ENCODE data around the gene PDE9A. TPM values are rescaled to one million over a fixed set of nuclear protein-coding genes. Genes with fewer than 3 reads are reported as not detected.

PDE9A gene
- total RNA-seq, 4 donors from 2014 or later: 26.7 to 30.6 (median 28.7) TPM

DNA sequence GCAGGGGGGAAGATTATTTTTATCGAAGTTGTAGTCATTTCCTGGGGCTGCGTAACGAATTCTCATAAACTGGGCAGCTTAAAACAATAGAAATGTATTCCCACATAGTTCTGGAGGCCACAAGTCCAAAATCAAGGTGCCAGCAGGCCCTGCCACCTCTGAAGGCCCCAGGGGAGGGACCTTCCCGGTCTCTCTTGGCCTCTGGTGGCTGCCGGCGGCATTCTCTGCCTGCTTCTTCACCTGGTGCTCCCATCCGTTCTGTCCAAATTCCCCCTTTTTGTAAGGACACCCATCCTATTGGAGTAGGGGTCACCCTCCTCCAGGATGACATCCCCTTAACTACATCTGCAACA, 92.8 kb downstream of the PDE9A start:
- no peak for DNase-seq (ENCODE audit: low spot score in 2 of 2)
- Histone ChIP-seq H3K4me3 (no peak overlapping the region), H3K27ac (peak overlapping the region in 3 of 4 donors; percentile 74 to 80 (median 77)), H3K36me3 (peaks cover 0 to 7% (median 2%) of the 10 kb centered on the region in 3 donors), H3K27me3 (no peaks in the 10 kb centered on the region), H3K9me3 (no peaks in the 10 kb centered on the region), H3K4me1 (peaks cover 0 to 62% (median 22%) of the 10 kb centered on the region in 4 donors)
- TF ChIP-seq EP300 (IDR thresholded peaks at IDR 0.05) (no peak), POLR2A (IDR thresholded peaks at IDR 0.05) (no peak)
- TF ChIP-seq, protein P1, sequence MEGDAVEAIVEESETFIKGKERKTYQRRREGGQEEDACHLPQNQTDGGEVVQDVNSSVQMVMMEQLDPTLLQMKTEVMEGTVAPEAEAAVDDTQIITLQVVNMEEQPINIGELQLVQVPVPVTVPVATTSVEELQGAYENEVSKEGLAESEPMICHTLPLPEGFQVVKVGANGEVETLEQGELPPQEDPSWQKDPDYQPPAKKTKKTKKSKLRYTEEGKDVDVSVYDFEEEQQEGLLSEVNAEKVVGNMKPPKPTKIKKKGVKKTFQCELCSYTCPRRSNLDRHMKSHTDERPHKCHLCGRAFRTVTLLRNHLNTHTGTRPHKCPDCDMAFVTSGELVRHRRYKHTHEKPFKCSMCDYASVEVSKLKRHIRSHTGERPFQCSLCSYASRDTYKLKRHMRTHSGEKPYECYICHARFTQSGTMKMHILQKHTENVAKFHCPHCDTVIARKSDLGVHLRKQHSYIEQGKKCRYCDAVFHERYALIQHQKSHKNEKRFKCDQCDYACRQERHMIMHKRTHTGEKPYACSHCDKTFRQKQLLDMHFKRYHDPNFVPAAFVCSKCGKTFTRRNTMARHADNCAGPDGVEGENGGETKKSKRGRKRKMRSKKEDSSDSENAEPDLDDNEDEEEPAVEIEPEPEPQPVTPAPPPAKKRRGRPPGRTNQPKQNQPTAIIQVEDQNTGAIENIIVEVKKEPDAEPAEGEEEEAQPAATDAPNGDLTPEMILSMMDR (IDR thresholded peaks at IDR 0.05): no peak
- WGBS, 2 donors: 79 to 86% methylated on average over 7 of the region's 7 CpGs

DNA sequence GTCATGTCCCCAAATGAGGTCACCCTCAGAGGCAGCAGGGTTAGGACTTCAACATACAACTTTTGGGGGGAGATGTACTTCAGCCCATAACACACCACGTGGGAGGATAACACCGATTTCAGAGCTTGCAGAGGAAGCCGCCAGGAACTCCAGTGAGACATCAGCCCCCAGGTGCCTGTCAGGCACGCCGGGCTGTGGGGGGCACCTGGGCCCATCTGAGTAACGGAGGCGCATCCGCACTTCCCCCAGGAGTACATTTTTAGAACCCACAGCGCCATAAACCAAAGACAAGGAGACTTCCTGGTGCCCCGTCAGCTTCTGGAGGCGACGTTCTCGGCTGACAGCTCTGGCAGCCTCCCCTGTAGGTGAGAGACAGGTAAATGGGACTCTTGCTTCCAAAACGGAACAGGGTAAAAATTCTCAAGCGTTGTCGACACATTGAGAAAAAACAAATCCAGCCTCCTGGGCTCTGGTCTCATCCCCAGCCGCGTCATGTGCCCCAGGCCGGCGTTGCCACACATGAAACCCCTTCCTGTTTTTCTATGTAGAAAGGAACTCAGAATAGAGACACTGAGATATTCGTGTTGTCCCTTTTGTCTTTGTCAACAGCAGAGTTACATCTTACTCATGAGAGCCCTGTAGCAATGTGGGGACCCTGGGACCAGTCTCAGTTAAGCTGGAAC, 93.3 kb downstream of the PDE9A start:
- H3K27me3 ChIP-seq: no peaks in the 10 kb centered on the region
- H3K27ac ChIP-seq: peak overlapping the region; percentile 48 to 80 (median 76)
- peaks cover 0 to 57% (median 19%) of the 10 kb centered on the region in 4 donors for H3K4me1 ChIP-seq
- H3K36me3 ChIP-seq: peaks cover 0 to 9% (median 2%) of the 10 kb centered on the region in 3 donors
- 76 to 79% methylated on average over 21 of the region's 21 CpGs for WGBS, 2 donors
- H3K4me3 ChIP-seq: no peak overlapping the region
- H3K9me3 ChIP-seq: no peaks in the 10 kb centered on the region
- TF ChIP-seq, protein P1 (IDR thresholded peaks at IDR 0.05): no peak
- TF ChIP-seq POLR2A (IDR thresholded peaks at IDR 0.05) (no peak), EP300 (IDR thresholded peaks at IDR 0.05) (peak in 1 of 2 donors; percentile 23)
- no peak for DNase-seq (ENCODE audit: low spot score in 2 of 2)

DNA sequence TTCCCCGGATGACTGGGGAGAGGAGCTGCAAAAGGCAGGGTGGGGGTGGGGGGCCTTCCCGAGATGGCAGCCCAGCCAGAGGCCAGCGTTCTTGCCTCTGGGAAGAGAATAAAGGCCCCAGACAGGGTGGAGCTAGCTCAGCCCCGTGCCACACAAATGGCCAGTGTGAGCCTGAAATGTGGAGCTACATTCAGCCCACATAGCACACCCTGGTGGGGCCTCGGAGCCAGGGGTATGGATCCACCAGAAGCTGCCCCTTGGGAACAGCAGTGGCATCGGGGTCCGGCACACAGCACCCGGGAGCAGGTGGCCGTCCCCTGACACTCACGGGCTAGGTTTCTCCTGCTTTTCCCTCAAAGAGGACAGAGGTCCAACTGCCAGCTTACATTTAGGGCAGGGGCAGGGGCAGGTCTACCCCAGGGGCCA, 93.9 kb downstream of the PDE9A start:
- no peak for DNase-seq (ENCODE audit: low spot score in 2 of 2)
- Histone ChIP-seq H3K4me3 (no peak overlapping the region), H3K27ac (peak overlapping the region; percentile 48 to 80 (median 76)), H3K9me3 (no peaks in the 10 kb centered on the region), H3K27me3 (no peaks in the 10 kb centered on the region), H3K4me1 (peaks cover 0 to 51% (median 18%) of the 10 kb centered on the region in 4 donors), H3K36me3 (peaks cover 0 to 14% (median 2%) of the 10 kb centered on the region in 3 donors)
- WGBS, 2 donors: 23 to 74% methylated on average over 2 to 9 of the region's 10 CpGs
- TF ChIP-seq POLR2A (IDR thresholded peaks at IDR 0.05) (no peak), EP300 (IDR thresholded peaks at IDR 0.05) (no peak)
- TF ChIP-seq, protein P1 (IDR thresholded peaks at IDR 0.05): no peak

DNA sequence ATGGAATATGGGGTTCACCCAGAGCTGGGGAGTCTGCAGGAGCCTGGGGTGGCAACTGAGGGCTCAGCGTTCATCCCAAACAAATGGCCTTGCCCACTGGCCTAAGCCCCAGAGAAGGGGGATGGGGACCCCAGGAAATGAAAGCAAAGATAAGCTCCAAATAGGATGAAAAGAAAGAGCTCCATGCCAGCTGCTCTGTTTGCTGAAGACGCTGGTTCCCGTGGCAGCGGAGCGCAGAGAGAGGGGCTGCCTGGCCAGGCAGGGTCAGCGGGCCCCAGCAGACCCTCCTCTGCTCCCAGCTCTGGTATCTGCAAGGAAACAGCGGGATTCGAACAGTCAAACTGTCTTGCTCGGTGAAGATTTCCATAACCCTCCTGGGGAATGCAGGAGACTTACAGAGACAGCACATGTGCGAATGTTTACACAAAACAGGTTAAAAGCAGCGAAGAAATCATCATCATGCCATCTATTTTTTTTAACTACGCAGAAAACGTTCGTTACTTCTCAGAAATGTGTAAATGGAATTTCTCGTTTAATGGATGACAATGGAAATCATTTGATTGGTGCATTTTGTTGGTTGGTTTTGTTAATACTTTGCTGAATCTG, 94.4 kb downstream of the PDE9A start:
- H3K36me3 ChIP-seq: peaks cover 0 to 20% (median 2%) of the 10 kb centered on the region in 3 donors
- H3K9me3 ChIP-seq: no peaks in the 10 kb centered on the region
- no peaks in the 10 kb centered on the region for H3K27me3 ChIP-seq
- no peak overlapping the region for H3K4me3 ChIP-seq
- peaks cover 0 to 51% (median 18%) of the 10 kb centered on the region in 4 donors for H3K4me1 ChIP-seq
- WGBS, 2 donors: 85 to 89% methylated on average over 15 of the region's 15 CpGs
- no peak for TF ChIP-seq POLR2A (IDR thresholded peaks at IDR 0.05)
- TF ChIP-seq EP300 (IDR thresholded peaks at IDR 0.05): no peak
- TF ChIP-seq, protein P1 (IDR thresholded peaks at IDR 0.05): no peak
- H3K27ac ChIP-seq: peak overlapping the region; percentile 48 to 80 (median 76)
- DNase-seq (ENCODE audit: low spot score in 2 of 2): no peak

DNA sequence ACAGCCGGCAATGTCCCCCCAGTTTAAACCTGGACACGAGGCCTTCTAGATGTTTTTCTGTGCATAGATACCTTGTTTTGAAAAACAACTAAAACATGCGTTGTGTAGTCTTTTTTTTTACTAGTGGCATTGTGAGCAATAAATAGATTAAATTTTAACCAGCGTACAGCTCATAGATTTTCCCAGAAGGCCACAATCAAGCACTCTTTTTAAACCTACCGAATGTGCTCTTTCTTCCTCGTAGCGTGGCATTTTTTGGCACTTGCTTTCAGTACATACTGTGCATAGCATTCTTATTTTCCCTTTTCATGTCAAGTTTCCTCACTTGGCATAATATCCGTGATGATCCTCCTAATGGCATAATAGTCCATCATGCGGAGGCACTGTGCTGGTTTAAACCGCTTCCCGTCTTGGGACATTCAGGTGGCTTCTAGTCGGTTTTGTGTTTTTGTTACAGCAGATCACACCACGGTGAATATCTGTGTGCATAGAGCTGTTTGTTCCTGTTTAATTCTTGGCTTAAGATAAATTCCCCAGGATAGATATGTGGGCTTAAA, 95.3 kb downstream of the PDE9A start:
- Histone ChIP-seq H3K9me3 (no peaks in the 10 kb centered on the region), H3K4me1 (peaks cover 0 to 49% (median 18%) of the 10 kb centered on the region in 4 donors), H3K4me3 (no peak overlapping the region), H3K36me3 (peaks cover 0 to 27% (median 2%) of the 10 kb centered on the region in 3 donors), H3K27me3 (no peaks in the 10 kb centered on the region), H3K27ac (peak overlapping the region; percentile 19 to 80 (median 63))
- DNase-seq (ENCODE audit: low spot score in 2 of 2): no peak
- 52 to 56% methylated on average over 13 of the region's 13 CpGs for WGBS, 2 donors
- TF ChIP-seq POLR2A (IDR thresholded peaks at IDR 0.05) (no peak), EP300 (IDR thresholded peaks at IDR 0.05) (peak in 1 of 2 donors; percentile 31)
- TF ChIP-seq, protein P1 (IDR thresholded peaks at IDR 0.05): no peak
